GM12874 (cell line): ENCODE data around the gene CCDC92B.

Experiments used
- CTCF ChIP-seq: IDR thresholded peaks from 2 replicates; pipeline ENCODE4 v1.5.1; 2011; ENCODE audit warnings: low read depth, mild to moderate bottlenecking, control low read depth, low read length, moderate library complexity; ENCODE audit not compliant: insufficient read depth

Gene CCDC92B

GRCh38 chr17:2723997-2724783 is 25.3 kb downstream of the CCDC92B start:
- no peak for TF ChIP-seq CTCF

GRCh38 chr17:2723505-2723996 is 25.9 kb downstream of the CCDC92B start:
- TF ChIP-seq CTCF = no peak

GRCh38 chr17:2722611-2723010 is 26.8 kb downstream of the CCDC92B start:
- no peak for TF ChIP-seq CTCF

- no peak for TF ChIP-seq CTCF
These were observed 27.8 kb downstream of the CCDC92B start for GRCh38 chr17:2721603-2722002.

- TF ChIP-seq CTCF = no peak
These were observed 29.6 kb downstream of the CCDC92B start for GRCh38 chr17:2719861-2720260.

GRCh38 chr17:2718150-2718938 is 31.1 kb downstream of the CCDC92B start:
- TF ChIP-seq CTCF = no peak

GRCh38 chr17:2716649-2717048 is 32.8 kb downstream of the CCDC92B start:
- no peak for TF ChIP-seq CTCF
